Brain pericyte (primary cell): ENCODE measurements around the gene DDN.

Source experiments
- DNase-seq: peaks from one replicate; pipeline ENCODE4 v3.0.0-alpha.2; 2012; ENCODE audit warnings: low read depth, low spot score

DDN gene

DNA sequence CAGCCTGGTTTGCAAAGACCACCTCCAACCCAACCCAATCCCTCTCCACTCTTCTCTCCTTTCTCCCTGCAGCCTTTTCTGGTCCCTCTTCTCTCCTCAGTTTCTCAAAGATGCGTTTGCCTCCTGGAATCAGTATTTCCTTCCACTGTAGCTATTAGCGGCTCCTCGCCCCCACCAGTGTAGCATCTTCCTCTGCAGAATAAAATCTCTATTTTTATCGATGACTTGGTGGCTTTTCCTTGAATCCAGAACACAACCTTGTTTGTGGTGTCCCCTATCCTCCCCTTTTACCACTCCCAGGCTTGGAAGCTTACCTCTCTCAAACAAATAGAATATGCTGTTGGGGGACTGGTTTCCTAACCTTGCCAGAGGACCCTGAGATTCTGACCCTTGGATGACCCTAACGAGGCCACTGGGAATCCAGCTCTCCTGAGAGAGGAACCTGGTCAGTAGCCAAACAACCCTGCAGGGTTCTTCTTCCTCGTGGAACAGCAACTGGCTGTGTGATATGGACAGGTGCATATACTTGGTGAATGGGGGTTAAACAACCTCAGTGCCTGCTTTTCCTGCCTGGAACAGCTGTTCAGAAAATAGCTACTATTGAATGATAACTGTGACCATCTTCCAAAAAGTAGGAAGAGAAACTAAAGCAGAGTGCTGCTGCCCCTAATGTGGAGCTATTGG is 16.6 kb downstream of the DDN start:
- DNase-seq, result no peak

GRCh38 chr12:48981757-48982157 is 17.4 kb downstream of the DDN start:
- DNase-seq, result no peak

- DNase-seq, result no peak
Observed at GRCh38 chr12:48980953-48981756, 18.0 kb downstream of the DDN start.

GRCh38 chr12:48980389-48980952 is 18.7 kb downstream of the DDN start:
- no peak for DNase-seq

GRCh38 chr12:48979602-48980388 is 19.4 kb downstream of the DDN start:
- DNase-seq, result no peak

DNA sequence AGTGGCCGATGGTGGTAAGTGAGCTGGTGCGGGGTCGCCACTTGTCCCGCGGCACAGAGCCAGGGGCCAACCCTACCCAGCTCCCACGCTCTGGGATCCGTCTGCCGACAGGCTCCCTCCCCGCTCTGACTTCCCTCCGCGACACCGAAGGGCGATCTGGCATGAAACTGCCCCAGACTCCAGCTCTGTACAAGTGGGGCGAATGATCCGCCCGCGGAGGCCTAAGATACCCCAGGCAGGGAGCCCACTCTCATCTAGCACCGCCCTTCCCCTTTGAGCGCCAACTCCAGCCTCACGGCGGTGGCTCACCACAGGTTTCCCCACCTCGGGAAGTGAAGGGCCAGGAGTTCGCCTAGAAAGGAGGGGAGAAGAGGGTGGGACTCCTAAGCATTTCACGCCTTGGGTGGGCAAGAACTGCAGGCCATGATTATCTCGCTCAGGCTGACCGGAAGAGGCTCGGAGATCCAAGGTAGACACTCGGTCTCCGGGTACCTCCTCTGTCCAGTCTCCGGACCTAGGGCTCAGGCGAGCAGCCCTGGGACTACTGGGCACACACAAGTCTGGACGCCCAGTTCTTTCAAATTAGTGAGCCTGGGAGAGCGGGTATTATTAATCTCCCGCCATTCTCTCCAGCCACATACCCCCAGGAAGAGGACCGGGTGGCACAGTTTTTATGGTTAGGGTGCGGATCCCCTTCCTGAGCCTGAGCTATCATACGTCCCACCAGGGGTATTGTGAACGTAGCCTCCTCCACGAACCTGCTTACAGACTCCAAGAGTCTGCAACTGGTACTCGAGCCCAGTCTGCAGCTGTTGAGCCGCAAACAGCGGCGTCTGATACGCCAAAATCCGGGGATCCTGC is 20.2 kb downstream of the DDN start:
- no peak for DNase-seq

DNA sequence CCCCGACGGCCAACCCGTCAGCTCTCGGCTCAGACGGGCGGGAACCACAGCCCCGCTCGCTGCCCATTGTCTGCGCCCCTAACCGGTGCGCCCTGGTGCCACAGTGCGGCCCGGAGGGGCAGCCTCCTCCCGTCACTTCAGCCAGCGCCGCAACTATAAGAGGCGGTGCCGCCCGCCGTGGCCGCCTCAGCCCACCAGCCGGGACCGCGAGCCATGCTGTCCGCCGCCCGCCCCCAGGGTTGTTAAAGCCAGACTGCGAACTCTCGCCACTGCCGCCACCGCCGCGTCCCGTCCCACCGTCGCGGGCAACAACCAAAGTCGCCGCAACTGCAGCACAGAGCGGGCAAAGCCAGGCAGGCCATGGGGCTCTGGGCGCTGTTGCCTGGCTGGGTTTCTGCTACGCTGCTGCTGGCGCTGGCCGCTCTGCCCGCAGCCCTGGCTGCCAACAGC is 20.9 kb downstream of the DDN start, which contains the start of gene WNT1:
Gene WNT1 (plus strand): TSS at position 32 of the 450 bp plus-strand sequence. CDS start 329 bp downstream, at position 361.
- DNase-seq, result no peak

GRCh38 chr12:48977290-48978281 is 21.6 kb downstream of the DDN start:
- no peak for DNase-seq

GRCh38 chr12:48973941-48974673 is 25.1 kb downstream of the DDN start:
- no peak for DNase-seq

GRCh38 chr12:48973531-48973930 is 25.6 kb downstream of the DDN start:
- DNase-seq, result no peak

- no peak for DNase-seq
Observed at GRCh38 chr12:48972952-48973483, 26.2 kb downstream of the DDN start.

GRCh38 chr12:48972213-48972951 is 26.8 kb downstream of the DDN start:
- no peak for DNase-seq

GRCh38 chr12:48970702-48971334 is 28.4 kb downstream of the DDN start:
- DNase-seq, result no peak

- DNase-seq, result no peak
Observed at GRCh38 chr12:48969833-48970701, 29.1 kb downstream of the DDN start.

GRCh38 chr12:48969160-48969771 is 29.9 kb downstream of the DDN start:
- DNase-seq, result no peak

DNA sequence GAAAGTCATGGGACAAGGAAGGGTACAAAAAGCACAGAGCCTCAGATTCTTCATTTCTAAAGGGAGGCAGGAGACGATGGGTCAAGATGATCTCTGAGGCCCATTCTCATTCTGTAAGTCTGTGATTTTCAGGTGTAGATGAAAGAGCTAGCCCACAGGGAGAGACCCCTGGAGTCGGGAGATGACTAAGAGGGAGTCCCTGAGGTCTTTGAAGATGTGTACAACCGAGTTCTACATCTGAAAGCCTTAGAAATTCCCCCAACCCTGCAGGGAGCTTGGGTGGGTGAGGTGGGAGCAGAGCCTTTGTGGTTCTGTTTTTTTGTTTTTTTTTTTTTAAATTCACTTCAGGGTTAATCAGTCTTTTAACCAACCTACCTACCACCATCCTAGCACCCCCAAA is 30.7 kb downstream of the DDN start:
- no peak for DNase-seq
